Left kidney (tissue), 2 donors: ENCODE data around the gene DTNB. TPM values are rescaled to one million over a fixed set of nuclear protein-coding genes. Genes with fewer than 3 reads are reported as not detected.

Experiments used
- DNase-seq: peaks from one replicate; pipeline ENCODE4 v3.0.0-alpha.2; 2013
- polyA plus RNA-seq: library from polyadenylated mRNA; unstranded; fragments of 120-200 nt; gene quantifications from one replicate; pipeline ENCODE4 v1.2.1, GENCODE V29; 2013; ENCODE audit not compliant: insufficient read length

The DTNB gene
- polyA plus RNA-seq, 1 donor, result 18.5 TPM

GRCh38 chr2:25499157-25499556 is 174.2 kb downstream of the DTNB start:
- DNase-seq, result no peak

DNA sequence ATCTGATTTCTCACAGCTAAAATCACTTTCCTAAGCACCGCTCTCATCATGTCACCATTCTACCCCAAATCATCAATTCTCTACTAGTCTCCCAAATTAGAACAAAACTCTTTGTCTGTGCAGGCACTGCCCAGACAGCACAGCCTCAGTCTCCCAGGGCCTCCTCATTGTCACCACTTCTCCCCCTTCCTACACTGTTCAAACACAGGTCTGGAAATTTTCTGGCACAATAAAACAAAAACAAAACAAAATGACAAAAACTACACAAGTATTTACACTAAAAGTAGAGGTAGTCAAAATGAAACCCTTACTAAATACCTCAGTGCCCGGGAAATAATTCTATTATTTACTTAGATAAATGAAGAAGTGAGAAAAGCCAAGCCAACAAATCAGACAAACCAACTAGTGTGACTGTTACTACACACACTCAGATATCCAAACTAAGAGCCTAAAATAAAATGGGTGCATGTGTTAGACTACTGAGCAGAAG is 175.4 kb downstream of the DTNB start:
- no peak for DNase-seq

GRCh38 chr2:25497229-25497917 is 176.0 kb downstream of the DTNB start:
- no peak for DNase-seq

- no peak for DNase-seq
Observed at GRCh38 chr2:25494616-25495015, 178.8 kb downstream of the DTNB start.

DNA sequence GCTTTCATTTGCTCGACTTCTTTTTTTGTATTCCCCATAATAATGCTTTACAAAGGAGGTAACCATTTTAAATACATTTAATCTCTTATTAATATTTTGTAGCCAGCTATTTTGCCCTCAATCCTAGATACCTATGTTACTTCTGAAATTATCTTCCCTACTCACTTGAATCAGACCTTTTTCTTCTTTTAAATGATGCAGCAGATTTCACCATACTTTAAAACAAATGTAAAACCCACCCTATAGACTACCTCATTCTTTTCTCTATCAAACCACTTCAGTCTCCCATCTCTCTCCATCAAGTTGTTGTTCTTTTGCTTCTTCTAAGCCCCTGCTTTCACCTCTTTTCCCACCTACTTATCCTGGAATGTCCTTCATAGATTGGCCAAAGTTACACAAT is 180.2 kb downstream of the DTNB start:
- no peak for DNase-seq

- DNase-seq, result no peak
Observed at GRCh38 chr2:25492726-25493125, 180.7 kb downstream of the DTNB start.

GRCh38 chr2:25491966-25492532 is 181.3 kb downstream of the DTNB start:
- no peak for DNase-seq

- no peak for DNase-seq
Observed at GRCh38 chr2:25491003-25491696, 182.2 kb downstream of the DTNB start.

- no peak for DNase-seq
Observed at GRCh38 chr2:25490217-25490616, 183.2 kb downstream of the DTNB start.

GRCh38 chr2:25489631-25490030 is 183.7 kb downstream of the DTNB start:
- no peak for DNase-seq

- DNase-seq, result no peak
Observed at GRCh38 chr2:25483607-25484266, 189.6 kb downstream of the DTNB start.

DNA sequence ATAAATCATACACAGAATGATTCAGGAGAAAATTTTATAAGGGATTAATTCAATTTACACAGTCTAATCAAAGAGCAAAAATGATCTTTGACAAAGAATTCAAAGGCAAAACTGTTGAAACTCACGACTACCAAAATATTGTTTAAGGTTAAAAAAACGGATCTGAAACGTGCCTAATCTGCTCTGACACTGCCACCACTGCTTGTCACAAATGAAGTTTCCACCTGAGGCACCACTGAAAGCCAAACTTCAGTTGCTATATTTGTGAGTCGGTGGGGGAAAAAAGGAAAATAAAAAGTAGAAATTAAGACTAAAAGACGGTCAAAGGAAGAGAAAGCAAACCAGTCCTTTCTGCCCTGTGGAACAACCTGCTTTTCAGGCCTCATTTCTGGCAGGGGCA is 191.0 kb downstream of the DTNB start:
- DNase-seq, result no peak

GRCh38 chr2:25481381-25482300 is 191.7 kb downstream of the DTNB start:
- DNase-seq, result no peak

- no peak for DNase-seq
Observed at GRCh38 chr2:25480561-25480960, 192.8 kb downstream of the DTNB start.

- DNase-seq, result no peak
Observed at GRCh38 chr2:25479761-25480160, 193.6 kb downstream of the DTNB start.

GRCh38 chr2:25478736-25479135 is 194.6 kb downstream of the DTNB start:
- no peak for DNase-seq

GRCh38 chr2:25473758-25474340 is 199.5 kb downstream of the DTNB start:
- DNase-seq, result peak; percentile 65

DNA sequence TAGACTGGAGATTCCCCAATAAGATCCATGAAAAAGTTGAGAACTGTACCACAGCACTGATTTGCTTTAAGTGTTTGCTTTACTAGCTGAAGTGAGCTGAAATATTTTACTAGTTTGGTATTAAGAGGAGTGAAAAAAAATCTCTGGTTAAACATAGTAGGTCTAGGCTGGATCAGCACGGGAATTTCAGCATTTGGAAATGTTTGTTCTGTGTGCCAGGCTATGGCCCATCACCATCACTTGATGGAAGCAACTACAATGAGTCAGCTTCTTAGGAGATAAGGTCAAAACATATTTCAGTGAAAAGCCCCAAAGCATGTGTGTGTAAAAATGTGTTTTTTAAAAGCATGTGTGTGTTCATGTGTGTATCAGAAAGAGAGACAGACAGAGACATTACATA is 200.2 kb downstream of the DTNB start:
- no peak for DNase-seq

- no peak for DNase-seq
Observed at GRCh38 chr2:25470806-25471205, 202.6 kb downstream of the DTNB start.

GRCh38 chr2:25467743-25468142 is 205.6 kb downstream of the DTNB start:
- no peak for DNase-seq

GRCh38 chr2:25462021-25462420 is 211.4 kb downstream of the DTNB start:
- no peak for DNase-seq
